K562 treated with DMSO at 1 percent for 48 hours (cell line): ENCODE data around the gene PLPP3. TPM values are rescaled to one million over a fixed set of nuclear protein-coding genes. Genes with fewer than 3 reads are reported as not detected.

Source experiments
- total RNA-seq: library from RNA; unstranded; fragments of 300-600 nt; gene quantifications from 2 replicates; pipeline ENCODE4 v1.2.3, GENCODE V29; 2022; ENCODE audit warnings: low replicate concordance; ENCODE audit errors: extremely low read depth

Gene PLPP3
- not detected in 2 replicates for total RNA-seq

GRCh38 chr1:56578963-56579875 lies at the start of gene PLPP3:
TSS of gene PLPP3 (minus strand) at chr1:56579563. CDS start at chr1:56579016, 547 bp downstream.

Other genes with a start within 250 kb of the PLPP3 start
- gene PRKAA2, start 65.8 kb upstream of the PLPP3 start, total RNA-seq = not detected in 2 replicates
- not detected in 2 replicates for gene FYB2, start 239.8 kb upstream of the PLPP3 start, total RNA-seq